ENCODE results near the gene BTNL8. TPM values are rescaled to one million over a fixed set of nuclear protein-coding genes. Genes with fewer than 3 reads are reported as not detected.

The BTNL8 gene
- total RNA-seq, 1 experiment from 2014 or later: not detected

- Histone ChIP-seq H3K4me2 (ENCODE audit: low read length) (peak overlapping the region; percentile 17; the same call in 1 of the 2 replicates), H3K27ac (ENCODE audit: low read length) (peak overlapping the region; percentile 18), H3K9me3 (ENCODE audit: low read length) (no peaks in the 10 kb centered on the region), H3K4me3 (ENCODE audit: low read length) (no peak overlapping the region), H2AFZ (ENCODE audit: low read length) (no peak overlapping the region), H3K27me3 (ENCODE audit: low read length) (no peaks in the 10 kb centered on the region), H3F3A (ENCODE audit: low read length, unreplicated experiment) (no peaks in the 10 kb centered on the region), H4K20me1 (ENCODE audit: low read length) (no peaks in the 10 kb centered on the region), H3K9ac (ENCODE audit: low read length) (no peak overlapping the region), H3K4me1 (ENCODE audit: insufficient read depth, low read length) (peaks cover 16% of the 10 kb centered on the region), H3K36me3 (ENCODE audit: low read depth, low read length) (no peaks in the 10 kb centered on the region), H3K79me2 (ENCODE audit: low read length) (no peaks in the 10 kb centered on the region), H3K9me2 (replicated peaks; ENCODE audit: low read length) (no peaks in the 10 kb centered on the region)
- DNase-seq: peak; percentile 58
- CTCF ChIA-PET: no interaction called here
- no TSS peak for BruUV-seq (replicated peaks)
- POLR2A ChIA-PET (ENCODE audit: unreplicated experiment): no interaction called here
- peak; percentile 73 for ATAC-seq
- TF ChIP-seq, protein P1, sequence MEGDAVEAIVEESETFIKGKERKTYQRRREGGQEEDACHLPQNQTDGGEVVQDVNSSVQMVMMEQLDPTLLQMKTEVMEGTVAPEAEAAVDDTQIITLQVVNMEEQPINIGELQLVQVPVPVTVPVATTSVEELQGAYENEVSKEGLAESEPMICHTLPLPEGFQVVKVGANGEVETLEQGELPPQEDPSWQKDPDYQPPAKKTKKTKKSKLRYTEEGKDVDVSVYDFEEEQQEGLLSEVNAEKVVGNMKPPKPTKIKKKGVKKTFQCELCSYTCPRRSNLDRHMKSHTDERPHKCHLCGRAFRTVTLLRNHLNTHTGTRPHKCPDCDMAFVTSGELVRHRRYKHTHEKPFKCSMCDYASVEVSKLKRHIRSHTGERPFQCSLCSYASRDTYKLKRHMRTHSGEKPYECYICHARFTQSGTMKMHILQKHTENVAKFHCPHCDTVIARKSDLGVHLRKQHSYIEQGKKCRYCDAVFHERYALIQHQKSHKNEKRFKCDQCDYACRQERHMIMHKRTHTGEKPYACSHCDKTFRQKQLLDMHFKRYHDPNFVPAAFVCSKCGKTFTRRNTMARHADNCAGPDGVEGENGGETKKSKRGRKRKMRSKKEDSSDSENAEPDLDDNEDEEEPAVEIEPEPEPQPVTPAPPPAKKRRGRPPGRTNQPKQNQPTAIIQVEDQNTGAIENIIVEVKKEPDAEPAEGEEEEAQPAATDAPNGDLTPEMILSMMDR (conservative IDR thresholded peaks at IDR 0.05; ENCODE audit: low read depth, low read length): no peak
- no peak for TF ChIP-seq EZH2 (IDR thresholded peaks at IDR 0.05; ENCODE audit: low read length, unreplicated experiment)
- no peak for TF ChIP-seq EZH2phosphoT487 (IDR thresholded peaks at IDR 0.05; ENCODE audit: borderline replicate concordance, low read length)
- intact Hi-C loops (cut with micrococcal nuclease): no loop called here
Measured at GRCh38 chr5:180974612-180975315, 75.8 kb downstream of the BTNL8 start.

DNA sequence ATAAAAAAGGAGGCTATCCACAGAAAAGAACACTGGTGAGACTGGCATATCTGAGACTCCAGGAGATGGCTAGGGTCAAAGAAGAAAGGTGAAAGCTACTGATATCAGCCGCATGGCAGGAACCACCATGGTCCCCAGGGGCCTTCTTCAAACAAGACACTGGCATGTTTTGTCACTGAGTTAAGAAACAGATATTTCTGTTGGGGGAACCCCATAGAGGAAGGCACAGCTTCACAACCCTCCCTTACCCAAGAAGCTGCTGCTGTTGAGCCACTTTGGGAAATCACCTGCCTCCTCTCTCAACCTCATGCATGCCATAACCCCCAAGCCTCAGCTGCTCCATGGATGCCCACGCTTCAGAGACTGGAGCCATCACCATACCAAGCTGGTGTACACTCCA, 76.4 kb downstream of the BTNL8 start:
- DNase-seq (no peak), ATAC-seq (no peak)
- intact Hi-C loops (cut with micrococcal nuclease): no loop called here
- no peaks in the 10 kb centered on the region for H3F3A ChIP-seq (ENCODE audit: low read length, unreplicated experiment)
- TF ChIP-seq, protein P1 (conservative IDR thresholded peaks at IDR 0.05; ENCODE audit: low read depth, low read length): no peak
- TF ChIP-seq EZH2phosphoT487 (IDR thresholded peaks at IDR 0.05; ENCODE audit: borderline replicate concordance, low read length) (no peak), EZH2 (IDR thresholded peaks at IDR 0.05; ENCODE audit: low read length, unreplicated experiment) (no peak)
- H3K9ac ChIP-seq (ENCODE audit: low read length): no peak overlapping the region
- no peak overlapping the region for H3K4me3 ChIP-seq (ENCODE audit: low read length)
- H3K36me3 ChIP-seq (ENCODE audit: low read depth, low read length): no peaks in the 10 kb centered on the region
- no TSS peak for BruUV-seq (replicated peaks)
- H4K20me1 ChIP-seq (ENCODE audit: low read length): no peaks in the 10 kb centered on the region
- H3K27me3 ChIP-seq (ENCODE audit: low read length): no peaks in the 10 kb centered on the region
- H3K27ac ChIP-seq (ENCODE audit: low read length): no peak overlapping the region
- H2AFZ ChIP-seq (ENCODE audit: low read length): no peak overlapping the region
- ChIA-PET POLR2A (ENCODE audit: unreplicated experiment) (no interaction called here), CTCF (no interaction called here)
- no peak overlapping the region for H3K4me2 ChIP-seq (ENCODE audit: low read length)
- H3K79me2 ChIP-seq (ENCODE audit: low read length): no peaks in the 10 kb centered on the region
- no peaks in the 10 kb centered on the region for H3K9me2 ChIP-seq (replicated peaks; ENCODE audit: low read length)
- peaks cover 16% of the 10 kb centered on the region for H3K4me1 ChIP-seq (ENCODE audit: insufficient read depth, low read length)
- H3K9me3 ChIP-seq (ENCODE audit: low read length): no peaks in the 10 kb centered on the region

- no peak overlapping the region for H3K27ac ChIP-seq (ENCODE audit: low read length)
- no peak overlapping the region for H3K4me2 ChIP-seq (ENCODE audit: low read length)
- H3K27me3 ChIP-seq (ENCODE audit: low read length): no peaks in the 10 kb centered on the region
- no peaks in the 10 kb centered on the region for H3K9me2 ChIP-seq (replicated peaks; ENCODE audit: low read length)
- H3F3A ChIP-seq (ENCODE audit: low read length, unreplicated experiment): no peaks in the 10 kb centered on the region
- no peaks in the 10 kb centered on the region for H3K9me3 ChIP-seq (ENCODE audit: low read length)
- DNase-seq (peak; percentile 40), ATAC-seq (no peak)
- no peak overlapping the region for H2AFZ ChIP-seq (ENCODE audit: low read length)
- intact Hi-C loops (cut with micrococcal nuclease): no loop called here
- no peaks in the 10 kb centered on the region for H4K20me1 ChIP-seq (ENCODE audit: low read length)
- POLR2A ChIA-PET (ENCODE audit: unreplicated experiment): interaction anchor here (0.6 kb wide), 1 partner anchor 231 kb away, joined by 5 read pairs; no protein-coding TSS in a partner anchor
- peaks cover 16% of the 10 kb centered on the region for H3K4me1 ChIP-seq (ENCODE audit: insufficient read depth, low read length)
- TF ChIP-seq, protein P1 (conservative IDR thresholded peaks at IDR 0.05; ENCODE audit: low read depth, low read length): no peak
- no peak for TF ChIP-seq EZH2phosphoT487 (IDR thresholded peaks at IDR 0.05; ENCODE audit: borderline replicate concordance, low read length)
- no peak for TF ChIP-seq EZH2 (IDR thresholded peaks at IDR 0.05; ENCODE audit: low read length, unreplicated experiment)
- no TSS peak for BruUV-seq (replicated peaks)
- CTCF ChIA-PET: no interaction called here
- no peaks in the 10 kb centered on the region for H3K36me3 ChIP-seq (ENCODE audit: low read depth, low read length)
- H3K9ac ChIP-seq (ENCODE audit: low read length): no peak overlapping the region
- H3K4me3 ChIP-seq (ENCODE audit: low read length): no peak overlapping the region
- H3K79me2 ChIP-seq (ENCODE audit: low read length): no peaks in the 10 kb centered on the region
Measured at GRCh38 chr5:180976518-180976917, 77.6 kb downstream of the BTNL8 start.

Data from PC-3 (cell line).